Testis (tissue), 3 donors: ENCODE data around the gene SLC19A1. TPM values are rescaled to one million over a fixed set of nuclear protein-coding genes. Genes with fewer than 3 reads are reported as not detected.

ENCODE experiments used
- DNase-seq: peaks from one replicate; pipeline ENCODE4 v3.0.0-alpha.2; 2019
- H3K27ac ChIP-seq, 2 donors: fragments of 200-600 bp; sonication (generic); one replicate each; pipeline ENCODE4 v1.5.1; 2019
- H3K27me3 ChIP-seq: fragments of 200-600 bp; sonication (generic); one replicate; pipeline ENCODE4 v1.5.1; 2019
- H3K36me3 ChIP-seq: fragments of 200-600 bp; sonication (generic); one replicate; pipeline ENCODE4 v1.5.1; 2017; ENCODE audit warnings: low read depth; ENCODE audit errors: missing control alignments
- H3K4me1 ChIP-seq: fragments of 200-600 bp; sonication (generic); one replicate; pipeline ENCODE4 v1.5.1; 2019
- H3K4me3 ChIP-seq, 2 donors: fragments of 200-600 bp; sonication (generic); one replicate each; pipeline ENCODE4 v1.5.1; 2017 to 2019
- H3K9me3 ChIP-seq: fragments of 200-600 bp; sonication (generic); one replicate; pipeline ENCODE4 v1.5.1; 2017
- POLR2A ChIP-seq: fragments of 450-650 bp; IDR thresholded peaks from one replicate; pipeline ENCODE4 v1.6.1; 2017; ENCODE audit warnings: antibody characterized with exemption, mild to moderate bottlenecking, moderate library complexity
- WGBS, 2 donors: methylation state at CpG; one replicate each; pipeline ENCODE4 v1.1.5; 2018; 5-methylcytosine and 5-hydroxymethylcytosine counted together
- intact Hi-C: fragments of 100-400 bp; cut with DNase I; formaldehyde crosslinking; loops from one replicate; pipeline ENCODE4 v1.15.1; 2023; ENCODE audit warnings: low total_unique reads
- polyA plus RNA-seq: library from polyadenylated mRNA; stranded (reverse); fragments of 350-450 nt; fragmentation: Illumina TruSeq; extraction: RNeasy Lipid Tissue Mini Kit (QIAGEN cat#74804); gene quantifications from one replicate; pipeline ENCODE4 v1.2.3, GENCODE V29; 2014; ENCODE audit warnings: low read depth, low replicate concordance; ENCODE audit not compliant: insufficient read depth
- total RNA-seq, 2 donors: library from RNA; depleted of rRNA; stranded (reverse); fragments of >200 nt; gene quantifications; one replicate each; pipeline ENCODE4 v1.2.3, GENCODE V29; 2016
- TF ChIP-seq, protein P1 (sequence below), 3 experiments: fragments of 450-650 bp in 2 of 3; fragments of 200-600 bp in 1 of 3; sonication (generic) in 1 of 3; IDR thresholded peaks; one replicate each; pipeline ENCODE4 v1.5.1; 2016 to 2019; ENCODE audit warnings: antibody characterized with exemption in 3 of 3, mild to moderate bottlenecking in 2 of 3, moderate library complexity in 1 of 3

SLC19A1 gene
- total and polyA plus RNA-seq, 3 donors from 2014 or later: 5.5 to 17.4 (median 15.7) TPM

DNA sequence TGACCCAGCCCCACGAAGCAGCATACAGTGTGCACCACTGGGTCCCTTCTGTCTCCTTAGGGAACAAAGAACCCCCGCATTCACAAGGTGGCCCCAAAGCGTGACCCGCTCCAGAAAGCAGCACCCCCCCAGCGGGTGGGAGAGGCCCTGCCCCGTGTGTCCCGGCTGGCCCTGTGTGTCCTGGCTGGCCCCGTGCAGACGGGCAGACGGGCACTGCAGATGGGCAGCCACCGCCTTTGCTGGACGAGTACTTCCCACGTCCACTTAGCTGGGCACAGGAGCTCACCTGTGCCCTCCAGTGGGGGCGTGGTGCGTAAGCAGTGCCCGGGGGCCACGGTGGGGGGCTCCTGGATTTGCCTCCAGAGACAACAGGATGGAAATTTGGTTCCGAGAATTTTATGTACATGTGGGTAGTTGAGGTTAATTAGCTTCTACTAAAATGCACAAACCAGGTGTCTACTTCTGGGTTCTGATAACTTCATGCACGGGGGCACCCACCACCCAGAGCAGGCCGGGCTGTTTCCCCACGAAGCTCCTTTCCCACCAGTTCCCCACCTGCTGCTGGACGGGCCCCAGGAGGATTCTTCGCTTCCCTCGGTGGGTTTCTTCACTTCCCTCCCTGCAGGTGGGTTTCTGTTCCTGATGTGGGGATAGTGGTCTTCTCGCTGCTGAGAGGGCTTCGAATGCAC lies 33.2 kb upstream of the SLC19A1 start:
- no peak for DNase-seq
- Histone ChIP-seq H3K27me3 (no peaks in the 10 kb centered on the region), H3K4me1 (peaks cover 13% of the 10 kb centered on the region), H3K27ac (no peak overlapping the region), H3K9me3 (no peaks in the 10 kb centered on the region), H3K4me3 (no peak overlapping the region), H3K36me3 (no peaks in the 10 kb centered on the region)
- TF ChIP-seq, protein P1, sequence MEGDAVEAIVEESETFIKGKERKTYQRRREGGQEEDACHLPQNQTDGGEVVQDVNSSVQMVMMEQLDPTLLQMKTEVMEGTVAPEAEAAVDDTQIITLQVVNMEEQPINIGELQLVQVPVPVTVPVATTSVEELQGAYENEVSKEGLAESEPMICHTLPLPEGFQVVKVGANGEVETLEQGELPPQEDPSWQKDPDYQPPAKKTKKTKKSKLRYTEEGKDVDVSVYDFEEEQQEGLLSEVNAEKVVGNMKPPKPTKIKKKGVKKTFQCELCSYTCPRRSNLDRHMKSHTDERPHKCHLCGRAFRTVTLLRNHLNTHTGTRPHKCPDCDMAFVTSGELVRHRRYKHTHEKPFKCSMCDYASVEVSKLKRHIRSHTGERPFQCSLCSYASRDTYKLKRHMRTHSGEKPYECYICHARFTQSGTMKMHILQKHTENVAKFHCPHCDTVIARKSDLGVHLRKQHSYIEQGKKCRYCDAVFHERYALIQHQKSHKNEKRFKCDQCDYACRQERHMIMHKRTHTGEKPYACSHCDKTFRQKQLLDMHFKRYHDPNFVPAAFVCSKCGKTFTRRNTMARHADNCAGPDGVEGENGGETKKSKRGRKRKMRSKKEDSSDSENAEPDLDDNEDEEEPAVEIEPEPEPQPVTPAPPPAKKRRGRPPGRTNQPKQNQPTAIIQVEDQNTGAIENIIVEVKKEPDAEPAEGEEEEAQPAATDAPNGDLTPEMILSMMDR (IDR thresholded peaks at IDR 0.05): no peak
- no peak for TF ChIP-seq POLR2A
- intact Hi-C loops: no loop called here
- 84 to 92% methylated on average over 23 to 26 of the region's 26 CpGs for WGBS, 2 donors

DNA sequence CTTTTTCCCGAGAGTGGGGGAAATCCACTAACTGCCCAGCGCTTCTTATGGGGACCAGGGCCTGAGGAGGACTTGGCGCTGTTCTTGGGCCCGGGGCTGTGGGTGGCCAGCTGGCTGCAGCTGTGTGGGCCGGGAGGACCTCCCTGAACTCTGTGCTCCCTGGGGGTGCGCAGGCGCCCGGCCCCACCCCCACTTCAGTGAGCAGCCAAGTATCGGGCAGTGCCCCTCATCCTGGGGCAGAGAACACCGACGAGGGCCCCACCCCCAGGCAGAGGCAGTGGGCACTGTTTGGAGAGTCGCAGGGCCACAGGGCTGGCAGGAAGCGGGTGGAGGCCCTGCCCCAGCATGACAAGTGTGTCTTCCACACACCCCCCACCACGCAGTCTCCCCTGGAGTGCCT lies 32.5 kb upstream of the SLC19A1 start:
- no peak for DNase-seq

DNA sequence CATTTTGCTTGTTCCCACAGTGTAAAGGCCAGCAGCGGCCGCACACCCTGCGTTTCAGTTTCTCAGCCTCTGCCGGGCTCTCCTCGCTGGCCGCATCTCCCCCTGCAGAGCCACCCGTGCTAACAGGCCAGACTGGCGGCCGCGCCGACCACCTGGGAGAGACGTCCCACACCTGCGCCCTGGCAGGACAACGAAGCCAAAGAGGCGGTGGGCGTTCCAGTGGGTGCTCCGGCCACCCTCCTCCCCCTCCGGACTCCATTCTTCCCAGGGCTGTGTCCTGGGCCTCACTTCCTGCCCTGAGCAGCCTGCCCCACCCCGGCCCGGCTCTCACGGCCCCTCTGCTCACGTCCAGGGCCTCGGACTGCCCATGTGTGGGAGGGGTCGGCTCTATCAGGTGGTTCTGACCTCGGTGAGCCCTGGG lies 31.9 kb upstream of the SLC19A1 start:
- DNase-seq: no peak
- Histone ChIP-seq H3K36me3 (no peaks in the 10 kb centered on the region), H3K4me3 (no peak overlapping the region), H3K27me3 (no peaks in the 10 kb centered on the region), H3K4me1 (peaks cover 13% of the 10 kb centered on the region), H3K27ac (peak overlapping the region; percentile 73 to 80), H3K9me3 (no peaks in the 10 kb centered on the region)
- TF ChIP-seq, protein P1 (IDR thresholded peaks at IDR 0.05): no peak
- no peak for TF ChIP-seq POLR2A
- WGBS, 2 donors: 58 to 73% methylated on average over 17 to 25 of the region's 25 CpGs
- intact Hi-C loops: no loop called here

More for the DNA sequence above, 32.5 kb upstream of the SLC19A1 start:
- Histone ChIP-seq H3K27ac (peak overlapping the region; percentile 73 to 80), H3K4me3 (no peak overlapping the region), H3K4me1 (peaks cover 13% of the 10 kb centered on the region), H3K36me3 (no peaks in the 10 kb centered on the region), H3K27me3 (no peaks in the 10 kb centered on the region), H3K9me3 (no peaks in the 10 kb centered on the region)
- TF ChIP-seq, protein P1 (IDR thresholded peaks at IDR 0.05): no peak
- no peak for TF ChIP-seq POLR2A
- intact Hi-C loops: no loop called here
- WGBS, 2 donors: 61 to 76% methylated on average over 7 to 14 of the region's 14 CpGs

DNA sequence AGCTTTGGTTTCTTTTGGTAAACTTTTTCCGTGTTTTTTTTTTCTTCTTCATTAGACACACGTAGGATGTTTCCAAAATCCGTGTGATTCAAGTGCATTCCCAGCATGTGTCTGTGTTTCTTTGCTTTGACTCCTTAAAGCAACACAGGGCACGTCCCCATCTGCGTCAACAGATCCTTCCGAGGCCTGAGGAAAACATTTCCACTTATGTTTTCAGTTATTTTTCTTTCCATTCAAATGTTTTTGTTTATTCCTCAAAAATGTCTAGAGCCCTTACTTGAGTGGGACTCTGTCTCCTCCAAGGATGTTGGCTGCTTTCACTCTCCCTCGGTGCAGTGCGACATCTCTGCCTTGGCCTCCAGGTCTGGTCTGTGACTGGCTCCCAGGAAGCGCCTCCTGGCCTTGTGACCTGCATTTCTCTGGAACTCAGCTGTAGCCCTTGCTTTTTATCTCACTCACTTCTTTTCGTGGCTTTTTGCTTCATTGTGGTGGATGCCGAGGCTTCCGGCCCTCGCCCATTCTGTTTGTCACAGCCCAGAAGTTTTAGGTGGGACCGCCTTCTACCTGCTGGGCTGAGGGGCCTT lies 31.3 kb upstream of the SLC19A1 start:
- H3K27ac ChIP-seq: peak overlapping the region; percentile 73 to 80
- no peak for TF ChIP-seq POLR2A
- TF ChIP-seq, protein P1 (IDR thresholded peaks at IDR 0.05): no peak
- 58 to 64% methylated on average over 14 of the region's 14 CpGs for WGBS, 2 donors
- H3K27me3 ChIP-seq: no peaks in the 10 kb centered on the region
- peaks cover 13% of the 10 kb centered on the region for H3K4me1 ChIP-seq
- H3K4me3 ChIP-seq: no peak overlapping the region
- no peaks in the 10 kb centered on the region for H3K36me3 ChIP-seq
- intact Hi-C loops: no loop called here
- H3K9me3 ChIP-seq: no peaks in the 10 kb centered on the region
- DNase-seq: no peak
